ENCODE results near the gene TNRC6C. TPM values are rescaled to one million over a fixed set of nuclear protein-coding genes. Genes with fewer than 3 reads are reported as not detected.

Gene TNRC6C
- 77.1 TPM for total RNA-seq
- 1 to 10 TPM; 2.3 to 3.1 (median 2.9) TPM for polyA plus RNA-seq

- Histone ChIP-seq H3K9me3 (ENCODE audit: control insufficient read depth in 2 of 2, low read length in 2 of 2) (no peaks in the 10 kb centered on the region), H3K27me3 (ENCODE audit: control insufficient read depth, insufficient read depth, low read length) (peaks cover 6% of the 10 kb centered on the region), H3K36me3 (ENCODE audit: control insufficient read depth, insufficient read depth, low read length) (no peaks in the 10 kb centered on the region), H3K27ac (ENCODE audit: insufficient read depth, low read length, poor library complexity, severe bottlenecking) (peak within 1 kb of the TSS; percentile 72), H3K4me1 (ENCODE audit: control insufficient read depth, insufficient read depth, low read length, poor library complexity, severe bottlenecking) (peaks cover 40% of the 10 kb centered on the region), H3K4me3 (ENCODE audit: low read depth, low read length) (peak within 1 kb of the TSS; percentile 99)
- Mint-ChIP-seq H3K36me3 (no peaks in the 10 kb centered on the region), H3K4me1 (peaks cover 10 to 46% (median 33%) of the 10 kb centered on the region in 4 donors), H3K27ac (peak within 1 kb of the TSS; percentile 91 to 96 (median 93)), H3K27me3 (peaks cover 37% of the 10 kb centered on the region), H3K4me3 (peak within 1 kb of the TSS; percentile 95 to 100 (median 98)), H3K9me3 (peaks cover 0 to 2% (median 0%) of the 10 kb centered on the region in 7 donors)
- ATAC-seq (ENCODE audit: low read depth in 2 of 2) = peak; percentile 90 to 92
- DNase-seq = peak; percentile 99 to 100 (median 100)
Measured at GRCh38 chr17:77957857-77958715, at the start of gene TNRC6C. TSS of gene TNRC6C (plus strand) at chr17:77958703. CDS start at chr17:78004207, 45,504 bp downstream.

DNA sequence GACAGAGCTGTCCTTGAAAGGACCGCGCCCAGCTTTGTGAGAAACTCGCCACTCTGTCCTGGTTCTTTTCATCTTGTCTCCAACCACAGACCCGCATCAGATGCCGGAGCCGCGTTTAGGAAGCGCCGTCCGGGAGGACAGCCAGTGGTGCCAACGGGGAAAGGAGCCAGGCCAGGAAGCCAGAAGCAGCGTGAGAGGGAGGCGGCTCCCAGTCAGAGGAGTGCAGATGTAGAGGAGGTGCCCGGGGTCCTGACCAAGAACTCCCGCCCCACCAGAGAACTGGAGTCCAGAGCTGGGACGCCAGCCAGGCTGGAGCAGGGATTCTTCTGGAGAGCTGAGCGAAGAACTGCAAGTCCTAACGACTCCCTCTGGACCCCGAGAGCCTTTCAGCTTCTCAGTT lies 49.3 kb upstream of the TNRC6C start:
- no peak overlapping the region for H3K27ac Mint-ChIP-seq
- H3K4me3 ChIP-seq (ENCODE audit: low read depth, low read length) = no peak overlapping the region
- DNase-seq (no peak), ATAC-seq (ENCODE audit: low read depth in 2 of 2) (no peak)
- H3K9me3 Mint-ChIP-seq = peaks cover 0 to 4% (median 0%) of the 10 kb centered on the region in 7 donors
- H3K27me3 Mint-ChIP-seq = peaks cover 36% of the 10 kb centered on the region
- H3K4me3 Mint-ChIP-seq = no peak overlapping the region
- no peaks in the 10 kb centered on the region for H3K4me1 Mint-ChIP-seq
- H3K27ac ChIP-seq (ENCODE audit: insufficient read depth, low read length, poor library complexity, severe bottlenecking) = no peak overlapping the region
- no peaks in the 10 kb centered on the region for H3K36me3 ChIP-seq (ENCODE audit: control insufficient read depth, insufficient read depth, low read length)
- H3K27me3 ChIP-seq (ENCODE audit: control insufficient read depth, insufficient read depth, low read length) = no peaks in the 10 kb centered on the region
- H3K36me3 Mint-ChIP-seq = no peaks in the 10 kb centered on the region
- no peaks in the 10 kb centered on the region for H3K9me3 ChIP-seq (ENCODE audit: control insufficient read depth in 2 of 2, low read length in 2 of 2)
- H3K4me1 ChIP-seq (ENCODE audit: control insufficient read depth, insufficient read depth, low read length, poor library complexity, severe bottlenecking) = no peaks in the 10 kb centered on the region

GRCh38 chr17:77909816-77910215 lies 48.7 kb upstream of the TNRC6C start:
- no peaks in the 10 kb centered on the region for H3K36me3 ChIP-seq (ENCODE audit: control insufficient read depth, insufficient read depth, low read length)
- H3K27ac Mint-ChIP-seq = peak overlapping the region in 1 of 3 donors; percentile 53
- no peaks in the 10 kb centered on the region for H3K9me3 ChIP-seq (ENCODE audit: control insufficient read depth in 2 of 2, low read length in 2 of 2)
- no peaks in the 10 kb centered on the region for H3K36me3 Mint-ChIP-seq
- no peaks in the 10 kb centered on the region for H3K27me3 ChIP-seq (ENCODE audit: control insufficient read depth, insufficient read depth, low read length)
- H3K9me3 Mint-ChIP-seq = peaks cover 0 to 4% (median 0%) of the 10 kb centered on the region in 7 donors
- peaks cover 38% of the 10 kb centered on the region for H3K27me3 Mint-ChIP-seq
- no peak overlapping the region for H3K4me3 Mint-ChIP-seq
- peaks cover 0 to 1% (median 0%) of the 10 kb centered on the region in 4 donors for H3K4me1 Mint-ChIP-seq
- H3K27ac ChIP-seq (ENCODE audit: insufficient read depth, low read length, poor library complexity, severe bottlenecking) = no peak overlapping the region
- H3K4me1 ChIP-seq (ENCODE audit: control insufficient read depth, insufficient read depth, low read length, poor library complexity, severe bottlenecking) = no peaks in the 10 kb centered on the region
- H3K4me3 ChIP-seq (ENCODE audit: low read depth, low read length) = no peak overlapping the region
- ATAC-seq (ENCODE audit: low read depth in 2 of 2) = no peak
- DNase-seq = no peak

DNA sequence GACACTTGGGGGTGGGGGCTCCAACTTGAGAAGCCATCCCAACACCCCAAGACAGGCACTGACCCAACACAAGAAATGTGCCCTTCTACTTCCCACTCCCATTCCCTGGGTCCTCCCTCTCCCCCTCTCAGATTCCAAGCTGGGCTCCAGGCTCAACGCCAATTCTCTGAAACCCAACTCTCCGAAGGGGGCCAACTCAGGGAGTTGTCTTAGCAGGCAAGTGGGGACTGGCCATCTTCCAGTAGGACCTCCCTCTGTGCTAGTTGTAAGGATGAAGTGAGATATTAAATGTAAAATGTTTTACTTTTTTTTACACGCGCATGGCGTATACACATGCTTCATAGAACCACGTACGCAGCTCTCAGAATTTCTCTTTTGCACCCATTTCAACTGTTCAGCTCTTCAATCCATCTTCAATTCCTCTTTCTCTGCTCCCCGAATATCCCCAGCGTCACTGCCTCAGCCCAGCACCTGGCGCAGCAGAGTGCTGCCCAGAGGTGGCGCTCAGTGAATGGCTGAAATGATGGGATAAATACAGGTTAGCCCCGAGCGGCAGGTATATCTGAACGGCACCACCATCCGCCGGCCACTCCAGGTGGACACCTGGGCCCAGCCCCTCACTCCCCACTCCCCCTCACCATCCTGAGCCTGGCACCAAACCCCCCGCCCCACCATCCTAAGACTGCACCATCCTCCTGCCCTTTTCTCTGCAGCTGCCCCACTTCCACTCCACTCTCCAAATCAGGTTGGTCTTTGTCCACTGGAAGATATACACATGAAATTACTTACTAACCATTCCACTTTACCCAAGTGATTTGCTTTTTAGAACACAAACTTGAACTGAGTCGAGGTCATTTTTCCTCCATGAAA lies 43.9 kb upstream of the TNRC6C start:
- peaks cover 0 to 17% (median 9%) of the 10 kb centered on the region in 4 donors for H3K4me1 Mint-ChIP-seq
- H3K36me3 Mint-ChIP-seq = no peaks in the 10 kb centered on the region
- ATAC-seq (ENCODE audit: low read depth in 2 of 2) = peak in 1 of 2 donors; percentile 43
- Histone ChIP-seq H3K4me1 (ENCODE audit: control insufficient read depth, insufficient read depth, low read length, poor library complexity, severe bottlenecking) (peaks cover 9% of the 10 kb centered on the region), H3K27ac (ENCODE audit: insufficient read depth, low read length, poor library complexity, severe bottlenecking) (no peak overlapping the region), H3K36me3 (ENCODE audit: control insufficient read depth, insufficient read depth, low read length) (no peaks in the 10 kb centered on the region), H3K9me3 (ENCODE audit: control insufficient read depth in 2 of 2, low read length in 2 of 2) (no peaks in the 10 kb centered on the region), H3K4me3 (ENCODE audit: low read depth, low read length) (no peak overlapping the region), H3K27me3 (ENCODE audit: control insufficient read depth, insufficient read depth, low read length) (peaks cover 19% of the 10 kb centered on the region)
- no peak overlapping the region for H3K27ac Mint-ChIP-seq
- peaks cover 60% of the 10 kb centered on the region for H3K27me3 Mint-ChIP-seq
- H3K9me3 Mint-ChIP-seq = peaks cover 0 to 5% (median 0%) of the 10 kb centered on the region in 7 donors
- H3K4me3 Mint-ChIP-seq = no peak overlapping the region
- no peak for DNase-seq

- Mint-ChIP-seq H3K36me3 (no peaks in the 10 kb centered on the region), H3K4me3 (no peak overlapping the region), H3K27me3 (peaks cover 52% of the 10 kb centered on the region), H3K4me1 (peaks cover 0 to 17% (median 9%) of the 10 kb centered on the region in 4 donors), H3K9me3 (peaks cover 0 to 3% (median 0%) of the 10 kb centered on the region in 7 donors), H3K27ac (peak overlapping the region in 1 of 3 donors; percentile 46)
- no peak overlapping the region for H3K27ac ChIP-seq (ENCODE audit: insufficient read depth, low read length, poor library complexity, severe bottlenecking)
- ATAC-seq (ENCODE audit: low read depth in 2 of 2) = no peak
- H3K27me3 ChIP-seq (ENCODE audit: control insufficient read depth, insufficient read depth, low read length) = peaks cover 19% of the 10 kb centered on the region
- H3K9me3 ChIP-seq (ENCODE audit: control insufficient read depth in 2 of 2, low read length in 2 of 2) = no peaks in the 10 kb centered on the region
- peaks cover 9% of the 10 kb centered on the region for H3K4me1 ChIP-seq (ENCODE audit: control insufficient read depth, insufficient read depth, low read length, poor library complexity, severe bottlenecking)
- DNase-seq = no peak
- no peak overlapping the region for H3K4me3 ChIP-seq (ENCODE audit: low read depth, low read length)
- no peaks in the 10 kb centered on the region for H3K36me3 ChIP-seq (ENCODE audit: control insufficient read depth, insufficient read depth, low read length)
Measured at GRCh38 chr17:77915594-77916021, 42.9 kb upstream of the TNRC6C start.

- Mint-ChIP-seq H3K4me1 (peaks cover 0 to 17% (median 9%) of the 10 kb centered on the region in 4 donors), H3K27ac (no peak overlapping the region), H3K27me3 (peaks cover 46% of the 10 kb centered on the region), H3K9me3 (peaks cover 0 to 2% (median 0%) of the 10 kb centered on the region in 7 donors), H3K36me3 (no peaks in the 10 kb centered on the region), H3K4me3 (peak overlapping the region in 2 of 4 donors; percentile 4 to 42)
- no peaks in the 10 kb centered on the region for H3K36me3 ChIP-seq (ENCODE audit: control insufficient read depth, insufficient read depth, low read length)
- peaks cover 9% of the 10 kb centered on the region for H3K4me1 ChIP-seq (ENCODE audit: control insufficient read depth, insufficient read depth, low read length, poor library complexity, severe bottlenecking)
- DNase-seq (no peak), ATAC-seq (ENCODE audit: low read depth in 2 of 2) (no peak)
- H3K27ac ChIP-seq (ENCODE audit: insufficient read depth, low read length, poor library complexity, severe bottlenecking) = no peak overlapping the region
- H3K4me3 ChIP-seq (ENCODE audit: low read depth, low read length) = no peak overlapping the region
- H3K9me3 ChIP-seq (ENCODE audit: control insufficient read depth in 2 of 2, low read length in 2 of 2) = no peaks in the 10 kb centered on the region
- H3K27me3 ChIP-seq (ENCODE audit: control insufficient read depth, insufficient read depth, low read length) = peaks cover 19% of the 10 kb centered on the region
Measured at GRCh38 chr17:77916264-77916663, 42.2 kb upstream of the TNRC6C start.

DNA sequence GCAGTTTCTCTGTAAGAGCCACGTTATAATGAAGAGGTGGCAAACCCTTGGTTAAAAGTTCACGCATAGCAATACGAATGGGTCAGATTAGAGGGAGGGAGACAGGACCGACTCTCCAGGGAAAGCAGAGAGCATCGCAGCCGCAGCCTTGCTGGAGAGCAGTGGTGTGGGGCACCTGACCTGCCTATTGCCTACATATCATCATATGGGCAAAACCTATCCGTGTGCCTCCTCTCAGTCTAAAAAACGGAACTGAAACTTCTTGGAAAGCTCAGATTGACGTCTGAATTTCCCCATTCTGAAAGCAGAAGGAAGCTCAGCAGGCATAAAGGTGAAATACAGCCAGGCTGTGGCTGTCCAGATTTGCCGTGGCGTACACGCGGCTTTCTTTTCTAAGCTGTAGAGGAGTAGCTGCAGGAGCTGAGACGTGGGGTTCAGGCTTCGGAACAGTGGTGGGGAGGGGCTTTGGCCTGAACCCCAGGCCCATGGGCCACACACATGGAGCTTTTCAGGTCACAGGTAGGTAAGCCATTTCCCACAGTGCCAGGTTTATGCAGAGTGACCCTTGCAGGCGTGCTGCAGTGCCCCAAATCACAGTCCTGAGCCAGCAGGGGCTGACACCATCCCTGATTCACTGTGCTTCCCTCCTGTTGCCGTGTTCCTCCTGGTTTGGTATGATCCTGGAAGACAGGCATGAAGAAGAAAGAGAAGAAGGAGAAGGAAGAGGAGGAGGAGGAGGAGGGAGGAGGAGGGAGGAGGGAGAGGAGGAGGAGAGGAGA lies 41.6 kb upstream of the TNRC6C start:
- no peak for DNase-seq
- Mint-ChIP-seq H3K27me3 (peaks cover 42% of the 10 kb centered on the region), H3K27ac (no peak overlapping the region)

More for the DNA sequence above, 41.6 kb upstream of the TNRC6C start:
- peak; percentile 45 to 50 for ATAC-seq (ENCODE audit: low read depth in 2 of 2)
- H3K9me3 Mint-ChIP-seq = peaks cover 0 to 2% (median 0%) of the 10 kb centered on the region in 7 donors
- peak overlapping the region in 2 of 4 donors; percentile 33 to 42 for H3K4me3 Mint-ChIP-seq
- H3K4me3 ChIP-seq (ENCODE audit: low read depth, low read length) = no peak overlapping the region
- H3K27me3 ChIP-seq (ENCODE audit: control insufficient read depth, insufficient read depth, low read length) = peaks cover 19% of the 10 kb centered on the region
- H3K4me1 Mint-ChIP-seq = peaks cover 0 to 17% (median 9%) of the 10 kb centered on the region in 4 donors
- H3K9me3 ChIP-seq (ENCODE audit: control insufficient read depth in 2 of 2, low read length in 2 of 2) = no peaks in the 10 kb centered on the region
- no peaks in the 10 kb centered on the region for H3K36me3 ChIP-seq (ENCODE audit: control insufficient read depth, insufficient read depth, low read length)
- peaks cover 9% of the 10 kb centered on the region for H3K4me1 ChIP-seq (ENCODE audit: control insufficient read depth, insufficient read depth, low read length, poor library complexity, severe bottlenecking)
- H3K27ac ChIP-seq (ENCODE audit: insufficient read depth, low read length, poor library complexity, severe bottlenecking) = no peak overlapping the region
- H3K36me3 Mint-ChIP-seq = no peaks in the 10 kb centered on the region
